NT2/D1 (cell line): Measurements from ENCODE around the gene ITIH5.

Source experiments
- SUZ12 ChIP-seq: IDR thresholded peaks from 2 replicates; pipeline ENCODE4 v1.6.1; 2011; ENCODE audit not compliant: insufficient read length, insufficient read depth; ENCODE audit errors: extremely low read depth
- ZNF274 ChIP-seq: IDR thresholded peaks from 2 replicates; pipeline ENCODE4 v1.6.1; 2011; ENCODE audit warnings: mild to moderate bottlenecking, low read depth, low read length

DNA sequence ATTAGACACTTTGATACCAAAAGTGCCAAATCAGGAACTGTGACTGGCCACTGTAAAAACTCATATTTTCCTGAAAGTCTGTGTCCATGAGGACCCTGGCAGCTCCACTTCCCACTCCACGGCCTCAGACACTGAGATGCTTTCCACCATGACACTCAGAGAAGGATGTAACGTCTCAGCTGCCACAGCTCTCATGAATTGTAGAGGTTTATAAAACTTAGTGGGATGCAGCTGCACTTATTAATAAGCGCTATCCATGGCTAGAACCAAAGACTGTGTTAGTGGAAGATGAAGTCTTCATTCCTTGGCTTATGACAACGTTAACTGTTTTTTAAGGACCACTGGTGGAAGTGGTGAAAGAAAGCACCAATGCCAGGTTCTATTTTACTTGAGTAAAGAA, 121.0 kb downstream of the ITIH5 start:
- TF ChIP-seq SUZ12 (no peak), ZNF274 (no peak)
